Esophagus muscularis mucosa (tissue), 4 donors: ENCODE results near the gene IER3IP1.
A peak's percentile ranks its signal among the peaks of the same experiment; 100 is the strongest.

Experiments used
- CTCF ChIP-seq, 3 experiments: fragments of 200-600 bp in 2 of 3; fragments of 450-650 bp in 1 of 3; sonication (generic) in 2 of 3; IDR thresholded peaks; one replicate each; pipeline ENCODE4 v1.5.1; 2017 to 2019; ENCODE audit warnings: antibody characterized with exemption in 3 of 3, mild to moderate bottlenecking in 2 of 3, moderate library complexity in 1 of 3
- EP300 ChIP-seq: sonication (generic); formaldehyde crosslinking; IDR thresholded peaks from one replicate; pipeline ENCODE4 v1.6.1; 2017; ENCODE audit warnings: antibody characterized with exemption
- POLR2A ChIP-seq: fragments of 450-650 bp; IDR thresholded peaks from one replicate; pipeline ENCODE4 v1.6.1; 2017; ENCODE audit warnings: antibody characterized with exemption, moderate library complexity, mild to moderate bottlenecking, low read depth
- POLR2AphosphoS5 ChIP-seq, 2 donors: sonication (generic); formaldehyde crosslinking; IDR thresholded peaks; one replicate each; pipeline ENCODE4 v1.6.1; 2017; ENCODE audit warnings: antibody characterized with exemption in 2 of 2

DNA sequence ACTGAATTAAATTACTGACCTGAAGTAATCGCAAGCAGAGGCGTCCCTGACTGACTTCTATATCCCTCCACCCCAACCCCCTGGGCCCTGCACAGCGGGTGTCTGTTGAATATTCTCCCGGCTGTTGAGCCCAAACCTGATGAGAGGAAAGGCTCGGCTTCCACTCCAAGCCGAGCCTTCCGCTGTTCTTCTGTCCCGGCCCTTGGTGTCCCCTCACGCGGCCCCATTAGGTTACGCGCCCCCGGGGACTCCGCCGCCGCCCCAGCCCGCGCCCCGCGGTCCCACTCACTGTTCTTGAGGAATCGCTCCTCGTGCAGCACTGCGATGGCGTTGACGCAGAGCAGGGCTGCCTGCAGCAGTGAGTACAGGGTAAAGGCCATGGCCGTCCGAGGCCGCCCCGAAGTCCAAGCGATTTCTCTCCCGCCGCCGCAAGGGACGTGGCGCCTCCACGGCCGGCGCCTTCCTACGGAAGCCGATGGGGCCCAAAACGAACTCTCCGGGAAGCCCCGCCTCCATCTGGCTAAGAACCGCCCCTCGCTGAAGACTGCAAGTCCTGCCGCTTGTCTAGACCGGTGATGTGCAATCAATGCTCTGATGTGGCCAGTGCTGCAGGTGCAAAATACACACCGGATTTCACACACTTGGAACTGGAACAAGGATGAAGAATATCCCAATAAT lies at the start of gene IER3IP1:
- TF ChIP-seq POLR2A = peak; percentile 33
- peak in 2 of 3 experiments; percentile 16 to 36 for TF ChIP-seq CTCF (IDR thresholded peaks at IDR 0.05)
- no peak for TF ChIP-seq EP300
- TF ChIP-seq POLR2AphosphoS5 (IDR thresholded peaks at IDR 0.05) = peak; percentile 75 to 89
